Choroid plexus epithelial cell (primary cell): ENCODE measurements around the gene HP.
"Not testable (repeated sequence)": the region's sequence is repeated elsewhere in the genome, so short reads cannot be mapped to it uniquely, and the experiment has no call there.

Experiments
- DNase-seq: peaks from one replicate; pipeline ENCODE4 v3.0.0-alpha.2; 2010; ENCODE audit warnings: low read depth
- H3K4me3 ChIP-seq: 2 replicates; pipeline ENCODE4 v1.5.1; 2011; ENCODE audit warnings: low read depth, mild to moderate bottlenecking, control low read depth, low read length, moderate library complexity
- TF ChIP-seq, protein P1 (sequence below): conservative IDR thresholded peaks from 2 replicates; pipeline ENCODE4 v1.5.1; 2011; ENCODE audit warnings: low read depth, mild to moderate bottlenecking, control low read depth, inconsistent platforms, low read length, moderate library complexity

HP gene

DNA sequence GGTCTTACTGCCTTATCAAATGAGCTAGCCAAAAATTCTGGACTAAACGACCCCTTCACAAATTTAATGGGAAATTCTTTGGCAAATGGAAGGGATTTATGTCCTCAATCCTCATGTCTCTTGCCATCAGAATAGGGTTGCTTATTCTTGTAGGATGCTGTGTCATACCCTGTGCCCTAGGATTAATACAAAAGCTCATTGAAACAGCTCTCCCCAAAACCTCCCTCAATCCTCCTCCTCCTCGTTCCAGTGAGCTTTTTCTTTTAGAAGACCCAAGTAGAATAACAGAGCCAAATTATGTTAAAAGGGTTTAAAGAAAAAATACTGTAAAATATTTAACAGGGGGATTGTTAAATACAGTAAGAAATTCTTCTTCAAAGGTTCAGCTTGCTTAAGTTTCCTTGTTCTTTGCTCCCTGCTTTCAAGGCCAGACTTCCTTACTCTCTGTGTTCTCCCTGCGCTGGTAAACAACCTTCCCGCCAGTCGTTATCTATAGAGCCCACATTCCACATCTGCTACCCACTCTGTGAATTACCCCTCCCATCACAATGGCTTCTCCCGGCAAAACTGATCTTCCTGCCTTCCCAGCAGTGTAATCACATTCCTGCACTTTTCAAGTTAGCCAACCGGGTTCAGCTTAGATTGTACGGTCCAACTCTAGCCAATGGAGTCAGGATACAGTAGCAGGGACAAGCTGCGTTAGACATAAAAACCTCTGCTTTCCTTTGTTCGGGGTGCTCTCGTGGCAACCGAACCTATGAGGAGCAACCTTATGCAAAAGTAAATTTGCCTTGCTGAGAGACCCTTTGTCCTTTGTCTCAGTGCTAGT lies 18.4 kb downstream of the HP start:
- DNase-seq, result peak; percentile 16
- TF ChIP-seq, protein P1, sequence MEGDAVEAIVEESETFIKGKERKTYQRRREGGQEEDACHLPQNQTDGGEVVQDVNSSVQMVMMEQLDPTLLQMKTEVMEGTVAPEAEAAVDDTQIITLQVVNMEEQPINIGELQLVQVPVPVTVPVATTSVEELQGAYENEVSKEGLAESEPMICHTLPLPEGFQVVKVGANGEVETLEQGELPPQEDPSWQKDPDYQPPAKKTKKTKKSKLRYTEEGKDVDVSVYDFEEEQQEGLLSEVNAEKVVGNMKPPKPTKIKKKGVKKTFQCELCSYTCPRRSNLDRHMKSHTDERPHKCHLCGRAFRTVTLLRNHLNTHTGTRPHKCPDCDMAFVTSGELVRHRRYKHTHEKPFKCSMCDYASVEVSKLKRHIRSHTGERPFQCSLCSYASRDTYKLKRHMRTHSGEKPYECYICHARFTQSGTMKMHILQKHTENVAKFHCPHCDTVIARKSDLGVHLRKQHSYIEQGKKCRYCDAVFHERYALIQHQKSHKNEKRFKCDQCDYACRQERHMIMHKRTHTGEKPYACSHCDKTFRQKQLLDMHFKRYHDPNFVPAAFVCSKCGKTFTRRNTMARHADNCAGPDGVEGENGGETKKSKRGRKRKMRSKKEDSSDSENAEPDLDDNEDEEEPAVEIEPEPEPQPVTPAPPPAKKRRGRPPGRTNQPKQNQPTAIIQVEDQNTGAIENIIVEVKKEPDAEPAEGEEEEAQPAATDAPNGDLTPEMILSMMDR, result no peak

DNA sequence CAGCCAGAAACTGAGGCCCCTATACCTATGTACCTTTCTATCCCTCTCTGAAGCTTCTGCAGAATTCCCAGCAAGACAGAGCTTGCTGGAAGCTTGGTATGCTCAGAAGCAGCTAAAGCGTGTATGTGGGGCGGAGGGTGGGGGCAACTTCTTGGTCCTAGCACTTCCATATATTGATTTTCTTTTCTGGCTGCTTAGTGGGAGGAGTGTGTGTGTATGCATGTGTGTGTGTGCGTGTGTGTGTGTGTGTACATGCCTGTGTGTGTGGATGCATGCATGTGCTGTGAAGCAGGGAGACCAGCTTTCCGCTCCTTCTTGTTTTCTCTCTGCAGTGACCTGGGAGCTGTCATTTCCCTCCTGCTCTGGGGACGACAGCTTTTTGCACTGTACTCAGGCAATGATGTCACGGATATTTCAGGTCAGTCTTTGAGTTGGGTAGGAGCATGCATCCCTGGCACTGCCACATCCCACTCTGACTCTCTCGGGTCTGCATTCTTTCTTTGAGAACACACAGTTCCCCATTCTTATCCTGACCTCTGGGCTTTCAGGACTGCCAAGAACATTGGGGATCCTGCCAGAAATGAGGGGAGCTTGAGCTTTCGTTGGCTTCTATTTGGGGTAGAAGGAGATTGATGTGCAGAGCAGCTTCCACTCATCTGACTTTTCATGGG lies 19.4 kb downstream of the HP start:
- peak; percentile 32 for DNase-seq
- TF ChIP-seq, protein P1, result no peak
- H3K4me3 ChIP-seq, result no peak overlapping the region

More for the DNA sequence above, 18.4 kb downstream of the HP start:
- no peak overlapping the region for H3K4me3 ChIP-seq

DNA sequence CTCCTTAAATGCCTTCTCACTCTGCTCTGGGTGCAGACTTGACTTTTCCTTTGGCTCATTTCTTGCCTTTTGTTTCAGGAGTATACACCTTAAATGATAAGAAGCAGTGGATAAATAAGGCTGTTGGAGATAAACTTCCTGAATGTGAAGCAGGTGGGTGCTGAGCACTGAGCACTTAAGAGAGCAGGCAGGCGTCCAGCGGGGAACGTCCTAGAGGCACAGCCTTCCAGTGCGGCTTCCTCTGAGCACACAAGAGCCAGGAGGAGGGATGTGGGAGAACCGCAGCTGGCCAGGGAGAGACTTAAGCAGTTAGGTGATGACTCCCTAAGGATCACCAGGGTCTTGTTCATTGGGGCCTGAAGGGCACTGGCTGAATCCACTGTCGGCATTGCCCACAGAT lies 20.8 kb downstream of the HP start:
- H3K4me3 ChIP-seq, DNase-seq: not testable (repeated sequence)

DNA sequence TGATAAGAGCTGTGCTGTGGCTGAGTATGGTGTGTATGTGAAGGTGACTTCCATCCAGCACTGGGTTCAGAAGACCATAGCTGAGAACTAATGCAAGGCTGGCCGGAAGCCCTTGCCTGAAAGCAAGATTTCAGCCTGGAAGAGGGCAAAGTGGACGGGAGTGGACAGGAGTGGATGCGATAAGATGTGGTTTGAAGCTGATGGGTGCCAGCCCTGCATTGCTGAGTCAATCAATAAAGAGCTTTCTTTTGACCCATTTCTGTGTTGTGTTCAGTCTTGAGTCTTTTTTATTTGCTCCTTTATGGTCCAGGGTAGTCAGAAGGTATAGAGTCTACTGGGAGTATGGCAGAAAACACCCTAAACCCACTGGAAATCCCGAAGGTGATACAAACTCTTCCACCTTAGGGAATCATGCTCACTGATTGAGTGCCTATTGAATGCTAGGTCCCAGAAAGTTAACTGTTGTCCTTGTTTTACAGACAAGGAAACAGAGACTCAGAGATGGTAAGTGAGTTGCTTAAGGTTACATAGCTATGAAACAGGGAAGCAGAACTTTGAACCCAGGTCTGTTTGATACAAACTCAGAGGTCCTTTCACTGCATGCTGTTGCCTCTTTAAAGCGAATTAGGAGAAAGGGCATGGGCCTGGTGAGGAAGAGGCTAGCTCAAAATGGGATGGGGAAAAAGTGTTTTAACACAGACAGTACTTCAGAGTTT lies 22.8 kb downstream of the HP start:
- H3K4me3 ChIP-seq, DNase-seq: not testable (repeated sequence)

DNA sequence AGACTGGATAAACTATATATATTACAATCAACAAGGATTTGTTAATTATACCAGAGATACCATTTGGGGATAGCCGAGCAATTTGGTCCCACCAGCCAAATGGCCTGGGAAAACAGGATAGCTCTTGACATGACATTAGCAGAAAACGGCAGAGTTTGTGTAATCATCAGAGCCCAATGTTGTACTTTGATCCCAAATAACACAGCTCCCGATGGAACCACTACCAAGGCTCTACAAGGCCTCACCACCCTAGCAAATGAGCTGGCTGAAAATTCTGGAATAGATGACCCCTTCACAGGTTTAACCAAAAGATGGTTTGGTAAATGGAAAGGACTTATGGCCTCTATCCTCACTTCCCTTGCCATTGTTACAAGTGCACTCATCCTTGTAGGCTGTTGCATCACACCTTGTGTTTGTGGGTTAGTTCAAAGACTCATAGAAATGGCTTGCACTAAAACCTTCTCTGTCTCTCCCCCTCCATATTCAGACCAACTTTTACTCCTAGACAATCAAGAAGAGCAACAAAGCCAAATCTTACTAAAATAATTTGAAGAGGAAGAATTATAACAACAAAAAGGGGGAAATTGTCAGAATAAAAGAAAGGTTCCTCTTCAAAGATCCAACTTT lies 29.6 kb downstream of the HP start:
- TF ChIP-seq, protein P1, result no peak
- DNase-seq, result no peak
- no peak overlapping the region for H3K4me3 ChIP-seq

DNA sequence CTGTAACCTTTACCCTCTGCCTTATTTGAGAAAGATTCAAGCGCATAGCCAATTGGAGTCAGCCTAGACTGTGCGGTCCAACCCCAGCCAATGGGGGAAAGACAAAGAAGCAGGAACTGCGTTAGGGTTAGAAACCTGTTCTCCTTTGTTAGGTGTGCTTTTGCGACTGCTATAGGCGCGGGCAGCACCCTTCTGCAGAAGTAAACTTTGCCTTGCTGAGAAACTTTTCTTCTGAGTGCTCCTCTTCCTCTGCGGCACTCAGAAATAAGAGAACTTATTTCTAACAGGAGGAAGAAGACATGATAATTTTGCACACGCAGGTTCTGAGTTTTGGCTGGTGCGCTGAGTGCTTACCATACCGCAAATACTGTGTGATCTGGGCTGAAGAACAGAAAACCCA lies 30.1 kb downstream of the HP start:
- TF ChIP-seq, protein P1, result no peak
- no peak for DNase-seq
- no peak overlapping the region for H3K4me3 ChIP-seq

DNA sequence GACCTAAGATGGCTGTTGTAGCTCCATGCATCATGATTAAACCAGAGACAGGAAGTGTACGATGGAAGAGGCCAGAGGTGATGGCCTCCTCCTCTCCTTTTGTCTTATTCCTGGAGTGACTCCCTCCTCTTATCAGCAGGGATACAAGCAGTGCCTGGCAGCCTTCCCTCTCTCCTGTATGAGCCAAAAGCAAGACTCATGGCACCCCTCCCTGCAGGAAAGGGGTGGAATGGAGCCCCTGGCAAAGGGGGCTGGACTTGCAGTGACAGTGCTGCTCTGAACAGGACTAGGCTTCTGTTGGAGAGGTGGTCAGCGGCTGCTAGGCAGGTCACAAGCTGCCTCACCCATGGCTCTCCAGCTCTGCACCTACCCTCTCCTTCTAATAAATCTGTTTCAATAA lies 30.7 kb downstream of the HP start:
- TF ChIP-seq, protein P1, result no peak
- DNase-seq, result no peak
- H3K4me3 ChIP-seq, result no peak overlapping the region
